Measurements from ENCODE around the gene THBS2. TPM values are rescaled to one million over a fixed set of nuclear protein-coding genes. Genes with fewer than 3 reads are reported as not detected.
A peak's percentile ranks its signal among the peaks of the same experiment; 100 is the strongest.
"Not testable (repeated sequence)": the region's sequence is repeated elsewhere in the genome, so short reads cannot be mapped to it uniquely, and the experiment has no call there.

The THBS2 gene
- total RNA-seq: 140 TPM
- 22.8 TPM for polyA plus RNA-seq

- Histone ChIP-seq H3K4me1 (ENCODE audit: insufficient read depth) (no peaks in the 10 kb centered on the region), H3K27ac (ENCODE audit: low read depth) (peak within 1 kb of the TSS; percentile 39), H3K4me3 (ENCODE audit: low read depth, low read length) (peak within 1 kb of the TSS; percentile 41), H3K36me3 (ENCODE audit: insufficient read depth) (no peaks in the 10 kb centered on the region)
- WGBS: 10% methylated on average over 34 of the region's 34 CpGs
- DNase-seq (ENCODE audit: extremely low spot score): no peak
Measured at GRCh38 chr6:169253337-169254238, at the start of gene THBS2. Gene THBS2 (minus strand): TSS chr6:169253846. CDS start chr6:169250784, 3,062 bp downstream.

DNA sequence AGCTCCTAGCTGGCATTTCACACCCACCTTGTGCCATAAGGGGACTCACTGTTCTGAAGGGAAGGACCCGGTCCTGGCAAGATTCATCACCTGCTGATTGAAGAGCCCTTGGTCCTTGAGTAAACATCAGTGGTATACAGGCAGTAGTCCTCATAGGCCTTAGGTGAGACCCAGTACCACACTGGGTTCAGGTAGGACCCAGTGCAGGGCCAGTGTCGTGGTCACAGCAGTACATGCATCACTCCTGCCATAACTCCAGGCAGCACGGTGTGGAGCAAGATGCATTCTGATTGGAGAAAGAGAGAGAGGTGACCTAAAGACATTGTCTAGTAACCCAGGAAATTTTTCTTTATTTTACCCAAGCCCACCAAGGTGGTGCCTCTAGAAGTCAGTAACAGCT, 49.1 kb upstream of the THBS2 start:
- Histone ChIP-seq H3K27ac (ENCODE audit: low read depth) (no peak overlapping the region), H3K4me3 (ENCODE audit: low read depth, low read length) (no peak overlapping the region), H3K4me1 (ENCODE audit: insufficient read depth) (no peaks in the 10 kb centered on the region), H3K36me3 (ENCODE audit: insufficient read depth) (no peaks in the 10 kb centered on the region)
- DNase-seq (ENCODE audit: extremely low spot score): no peak
- WGBS: 63% methylated on average over 3 of the region's 3 CpGs

- H3K36me3 ChIP-seq (ENCODE audit: insufficient read depth): no peaks in the 10 kb centered on the region
- no peak for DNase-seq (ENCODE audit: extremely low spot score)
- H3K4me1 ChIP-seq (ENCODE audit: insufficient read depth): no peaks in the 10 kb centered on the region
- H3K4me3 ChIP-seq (ENCODE audit: low read depth, low read length): no peak overlapping the region
- H3K27ac ChIP-seq (ENCODE audit: low read depth): no peak overlapping the region
Measured at GRCh38 chr6:169302255-169302654, 48.6 kb upstream of the THBS2 start.

GRCh38 chr6:169300916-169301315, 47.3 kb upstream of the THBS2 start:
- Histone ChIP-seq H3K36me3 (ENCODE audit: insufficient read depth) (no peaks in the 10 kb centered on the region), H3K27ac (ENCODE audit: low read depth) (no peak overlapping the region), H3K4me1 (ENCODE audit: insufficient read depth) (no peaks in the 10 kb centered on the region), H3K4me3 (ENCODE audit: low read depth, low read length) (no peak overlapping the region)
- 86% methylated on average over 4 of the region's 4 CpGs for WGBS
- no peak for DNase-seq (ENCODE audit: extremely low spot score)

DNA sequence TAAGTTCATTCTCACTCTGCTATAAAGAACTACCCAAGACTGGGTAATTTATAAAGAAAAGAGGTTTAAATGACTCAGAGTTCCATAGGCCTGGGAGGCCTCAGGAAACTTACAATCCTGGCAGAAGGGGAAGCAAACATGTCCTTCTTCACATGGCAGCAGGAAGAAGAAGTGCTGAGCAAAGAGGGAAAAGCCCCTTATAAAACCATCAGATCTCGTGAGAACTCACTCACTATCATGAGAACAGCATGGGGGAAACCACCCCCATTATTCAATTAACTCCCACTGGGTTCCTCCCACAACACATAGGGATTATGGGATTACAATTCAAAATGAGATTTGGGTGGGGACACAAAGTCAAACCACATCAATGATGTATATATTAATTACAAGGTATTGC, 45.0 kb upstream of the THBS2 start:
- not testable (repeated sequence) for DNase-seq (ENCODE audit: extremely low spot score); H3K4me3 ChIP-seq (ENCODE audit: low read depth, low read length); H3K27ac ChIP-seq (ENCODE audit: low read depth); H3K4me1 ChIP-seq (ENCODE audit: insufficient read depth); H3K36me3 ChIP-seq (ENCODE audit: insufficient read depth)
- WGBS: 88% methylated on average over 1 of the region's 1 CpG

GRCh38 chr6:169296622-169297021, 43.0 kb upstream of the THBS2 start:
- no peak overlapping the region for H3K4me3 ChIP-seq (ENCODE audit: low read depth, low read length)
- H3K4me1 ChIP-seq (ENCODE audit: insufficient read depth): no peaks in the 10 kb centered on the region
- 93% methylated on average over 6 of the region's 6 CpGs for WGBS
- H3K27ac ChIP-seq (ENCODE audit: low read depth): no peak overlapping the region
- H3K36me3 ChIP-seq (ENCODE audit: insufficient read depth): no peaks in the 10 kb centered on the region
- no peak for DNase-seq (ENCODE audit: extremely low spot score)

GRCh38 chr6:169296170-169296569, 42.5 kb upstream of the THBS2 start:
- DNase-seq (ENCODE audit: extremely low spot score): peak; percentile 58
- 41% methylated on average over 1 of the region's 1 CpG for WGBS
- Histone ChIP-seq H3K27ac (ENCODE audit: low read depth) (no peak overlapping the region), H3K36me3 (ENCODE audit: insufficient read depth) (no peaks in the 10 kb centered on the region), H3K4me1 (ENCODE audit: insufficient read depth) (no peaks in the 10 kb centered on the region), H3K4me3 (ENCODE audit: low read depth, low read length) (no peak overlapping the region)

DNA sequence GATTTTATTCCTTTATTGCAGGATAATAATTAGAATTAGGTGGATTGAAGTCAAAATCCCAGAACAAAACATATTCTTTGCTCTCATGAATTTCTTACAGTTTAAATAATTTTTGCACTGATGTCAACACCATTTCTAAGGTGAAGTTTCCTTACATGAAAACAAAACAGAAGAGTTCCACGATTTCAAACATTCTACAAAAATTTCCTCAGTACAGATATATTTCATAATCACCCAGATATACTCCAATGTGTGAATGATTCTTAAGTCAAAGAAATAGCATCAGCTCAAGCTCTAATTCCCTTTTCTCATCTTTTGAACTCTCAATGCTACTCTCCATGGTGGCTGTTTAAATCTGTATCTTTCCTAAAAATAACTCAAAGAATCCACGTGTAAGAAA, 39.5 kb upstream of the THBS2 start:
- Histone ChIP-seq H3K4me1 (ENCODE audit: insufficient read depth) (no peaks in the 10 kb centered on the region), H3K36me3 (ENCODE audit: insufficient read depth) (no peaks in the 10 kb centered on the region), H3K4me3 (ENCODE audit: low read depth, low read length) (no peak overlapping the region), H3K27ac (ENCODE audit: low read depth) (no peak overlapping the region)
- WGBS: 53% methylated on average over 2 of the region's 2 CpGs
- no peak for DNase-seq (ENCODE audit: extremely low spot score)

- DNase-seq (ENCODE audit: extremely low spot score): no peak
- 66% methylated on average over 11 of the region's 11 CpGs for WGBS
- no peak overlapping the region for H3K4me3 ChIP-seq (ENCODE audit: low read depth, low read length)
- no peaks in the 10 kb centered on the region for H3K4me1 ChIP-seq (ENCODE audit: insufficient read depth)
- H3K36me3 ChIP-seq (ENCODE audit: insufficient read depth): no peaks in the 10 kb centered on the region
- H3K27ac ChIP-seq (ENCODE audit: low read depth): peak overlapping the region; percentile 40
Measured at GRCh38 chr6:169292338-169293124, 38.9 kb upstream of the THBS2 start.

GRCh38 chr6:169291646-169292337, 38.1 kb upstream of the THBS2 start:
- H3K4me1 ChIP-seq (ENCODE audit: insufficient read depth): no peaks in the 10 kb centered on the region
- 88% methylated on average over 14 of the region's 14 CpGs for WGBS
- H3K27ac ChIP-seq (ENCODE audit: low read depth): peak overlapping the region; percentile 40
- H3K36me3 ChIP-seq (ENCODE audit: insufficient read depth): no peaks in the 10 kb centered on the region
- H3K4me3 ChIP-seq (ENCODE audit: low read depth, low read length): no peak overlapping the region
- no peak for DNase-seq (ENCODE audit: extremely low spot score)

- no peak overlapping the region for H3K27ac ChIP-seq (ENCODE audit: low read depth)
- no peaks in the 10 kb centered on the region for H3K36me3 ChIP-seq (ENCODE audit: insufficient read depth)
- no peaks in the 10 kb centered on the region for H3K4me1 ChIP-seq (ENCODE audit: insufficient read depth)
- WGBS: 93% methylated on average over 9 of the region's 9 CpGs
- DNase-seq (ENCODE audit: extremely low spot score): no peak
- no peak overlapping the region for H3K4me3 ChIP-seq (ENCODE audit: low read depth, low read length)
Measured at GRCh38 chr6:169291148-169291547, 37.5 kb upstream of the THBS2 start.

GRCh38 chr6:169289619-169290339, 36.1 kb upstream of the THBS2 start:
- Histone ChIP-seq H3K4me1 (ENCODE audit: insufficient read depth) (no peaks in the 10 kb centered on the region), H3K36me3 (ENCODE audit: insufficient read depth) (no peaks in the 10 kb centered on the region), H3K4me3 (ENCODE audit: low read depth, low read length) (no peak overlapping the region), H3K27ac (ENCODE audit: low read depth) (no peak overlapping the region)
- DNase-seq (ENCODE audit: extremely low spot score): no peak
- 72% methylated on average over 18 of the region's 18 CpGs for WGBS

DNA sequence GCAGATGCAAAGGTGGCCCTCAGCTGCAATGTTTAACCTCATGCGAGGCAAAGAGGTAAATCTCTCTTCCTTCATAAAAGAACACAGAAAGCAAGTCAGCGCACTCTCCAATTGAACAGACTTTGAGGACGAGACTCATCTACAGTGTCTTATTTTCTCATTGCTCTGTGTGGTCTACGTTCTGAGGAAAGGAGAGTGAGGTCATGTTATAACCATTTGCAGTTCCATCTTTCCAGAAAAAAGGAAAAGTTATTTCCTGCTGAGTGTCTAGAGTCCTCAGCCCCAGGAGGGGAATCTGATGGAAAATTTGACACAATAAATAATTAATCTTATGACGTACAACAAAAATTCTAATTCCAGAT, 35.6 kb upstream of the THBS2 start:
- 84% methylated on average over 5 of the region's 5 CpGs for WGBS
- DNase-seq (ENCODE audit: extremely low spot score): no peak
- Histone ChIP-seq H3K4me3 (ENCODE audit: low read depth, low read length) (no peak overlapping the region), H3K4me1 (ENCODE audit: insufficient read depth) (no peaks in the 10 kb centered on the region), H3K36me3 (ENCODE audit: insufficient read depth) (no peaks in the 10 kb centered on the region), H3K27ac (ENCODE audit: low read depth) (no peak overlapping the region)
